ENCODE results near the gene PSORS1C2.
"Not testable (repeated sequence)": the region's sequence is repeated elsewhere in the genome, so short reads cannot be mapped to it uniquely, and the experiment has no call there.

PSORS1C2 gene

GRCh38 chr6:31168606-31169005 lies 29.7 kb upstream of the PSORS1C2 start:
- no peaks in the 10 kb centered on the region for H3K4me1 ChIP-seq (ENCODE audit: insufficient read depth, low read length)
- no peak overlapping the region for H3K4me3 ChIP-seq (ENCODE audit: low read depth in 1 of 2, low read length in 2 of 2)
- peaks cover 3% of the 10 kb centered on the region; the same call in 1 of the 2 replicates for H4K20me1 ChIP-seq (ENCODE audit: insufficient read depth, low read length)
- no peak overlapping the region for H2AFZ ChIP-seq (ENCODE audit: low read depth, low read length)
- H3K79me2 ChIP-seq (ENCODE audit: insufficient read depth, low read length): no peaks in the 10 kb centered on the region
- H3K4me2 ChIP-seq (ENCODE audit: insufficient read depth, low read length): no peak overlapping the region
- H3K36me3 ChIP-seq (ENCODE audit: insufficient read depth, low read length): peaks cover 12% of the 10 kb centered on the region; the same call in 1 of the 2 replicates
- no peak overlapping the region for H3K27ac ChIP-seq (ENCODE audit: low read length)
- ATAC-seq (ENCODE audit: insufficient read depth, low read depth) (no peak), DNase-seq (no peak)
- no peaks in the 10 kb centered on the region for H3K27me3 ChIP-seq (ENCODE audit: insufficient read depth, low read length, poor library complexity)
- TF ChIP-seq, protein P1, sequence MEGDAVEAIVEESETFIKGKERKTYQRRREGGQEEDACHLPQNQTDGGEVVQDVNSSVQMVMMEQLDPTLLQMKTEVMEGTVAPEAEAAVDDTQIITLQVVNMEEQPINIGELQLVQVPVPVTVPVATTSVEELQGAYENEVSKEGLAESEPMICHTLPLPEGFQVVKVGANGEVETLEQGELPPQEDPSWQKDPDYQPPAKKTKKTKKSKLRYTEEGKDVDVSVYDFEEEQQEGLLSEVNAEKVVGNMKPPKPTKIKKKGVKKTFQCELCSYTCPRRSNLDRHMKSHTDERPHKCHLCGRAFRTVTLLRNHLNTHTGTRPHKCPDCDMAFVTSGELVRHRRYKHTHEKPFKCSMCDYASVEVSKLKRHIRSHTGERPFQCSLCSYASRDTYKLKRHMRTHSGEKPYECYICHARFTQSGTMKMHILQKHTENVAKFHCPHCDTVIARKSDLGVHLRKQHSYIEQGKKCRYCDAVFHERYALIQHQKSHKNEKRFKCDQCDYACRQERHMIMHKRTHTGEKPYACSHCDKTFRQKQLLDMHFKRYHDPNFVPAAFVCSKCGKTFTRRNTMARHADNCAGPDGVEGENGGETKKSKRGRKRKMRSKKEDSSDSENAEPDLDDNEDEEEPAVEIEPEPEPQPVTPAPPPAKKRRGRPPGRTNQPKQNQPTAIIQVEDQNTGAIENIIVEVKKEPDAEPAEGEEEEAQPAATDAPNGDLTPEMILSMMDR (IDR thresholded peaks at IDR 0.05; ENCODE audit: borderline replicate concordance, extremely low read depth, low read length, poor library complexity, severe bottlenecking): no peak
- no peak for TF ChIP-seq EZH2 (IDR thresholded peaks at IDR 0.05; ENCODE audit: borderline replicate concordance, low read depth, low read length, severe bottlenecking)
- H3K9me3 ChIP-seq (ENCODE audit: insufficient read depth, low read length, severe bottlenecking): no peaks in the 10 kb centered on the region
- no peak overlapping the region for H3K9ac ChIP-seq (ENCODE audit: low read depth, low read length)

DNA sequence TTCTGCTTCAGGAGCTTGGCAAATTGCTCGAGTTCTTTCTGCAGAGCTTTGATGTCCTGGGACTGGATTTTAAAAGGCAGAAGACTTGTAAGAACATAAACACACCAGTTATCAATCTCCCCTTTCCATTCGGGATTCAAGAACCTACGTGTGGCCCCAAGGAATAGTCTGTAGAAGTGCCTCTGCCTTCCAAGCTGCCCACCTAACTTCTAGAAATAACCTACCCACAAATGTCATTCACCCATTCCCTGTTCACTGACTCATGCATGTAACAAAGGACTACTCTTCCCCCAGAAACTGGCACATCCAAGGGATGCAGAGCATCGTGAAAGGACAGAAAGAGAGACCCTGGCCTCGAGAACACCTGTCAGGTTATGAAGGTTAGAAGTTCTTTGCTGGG lies 27.1 kb upstream of the PSORS1C2 start:
- peaks cover 21% of the 10 kb centered on the region; the same call in 1 of the 2 replicates for H4K20me1 ChIP-seq (ENCODE audit: insufficient read depth, low read length)
- DNase-seq (no peak), ATAC-seq (ENCODE audit: insufficient read depth, low read depth) (no peak)
- peaks cover 38% of the 10 kb centered on the region for H3K36me3 ChIP-seq (ENCODE audit: insufficient read depth, low read length)
- peaks cover 22% of the 10 kb centered on the region for H3K79me2 ChIP-seq (ENCODE audit: insufficient read depth, low read length)
- no peak overlapping the region for H3K27ac ChIP-seq (ENCODE audit: low read length)
- no peak overlapping the region for H3K4me2 ChIP-seq (ENCODE audit: insufficient read depth, low read length)
- TF ChIP-seq EZH2 (IDR thresholded peaks at IDR 0.05; ENCODE audit: borderline replicate concordance, low read depth, low read length, severe bottlenecking): no peak
- TF ChIP-seq, protein P1 (IDR thresholded peaks at IDR 0.05; ENCODE audit: borderline replicate concordance, extremely low read depth, low read length, poor library complexity, severe bottlenecking): no peak
- no peak overlapping the region for H2AFZ ChIP-seq (ENCODE audit: low read depth, low read length)
- H3K27me3 ChIP-seq (ENCODE audit: insufficient read depth, low read length, poor library complexity): no peaks in the 10 kb centered on the region
- H3K4me3 ChIP-seq (ENCODE audit: low read depth in 1 of 2, low read length in 2 of 2): no peak overlapping the region
- H3K4me1 ChIP-seq (ENCODE audit: insufficient read depth, low read length): peaks cover 22% of the 10 kb centered on the region
- no peak overlapping the region for H3K9ac ChIP-seq (ENCODE audit: low read depth, low read length)
- H3K9me3 ChIP-seq (ENCODE audit: insufficient read depth, low read length, severe bottlenecking): no peaks in the 10 kb centered on the region

DNA sequence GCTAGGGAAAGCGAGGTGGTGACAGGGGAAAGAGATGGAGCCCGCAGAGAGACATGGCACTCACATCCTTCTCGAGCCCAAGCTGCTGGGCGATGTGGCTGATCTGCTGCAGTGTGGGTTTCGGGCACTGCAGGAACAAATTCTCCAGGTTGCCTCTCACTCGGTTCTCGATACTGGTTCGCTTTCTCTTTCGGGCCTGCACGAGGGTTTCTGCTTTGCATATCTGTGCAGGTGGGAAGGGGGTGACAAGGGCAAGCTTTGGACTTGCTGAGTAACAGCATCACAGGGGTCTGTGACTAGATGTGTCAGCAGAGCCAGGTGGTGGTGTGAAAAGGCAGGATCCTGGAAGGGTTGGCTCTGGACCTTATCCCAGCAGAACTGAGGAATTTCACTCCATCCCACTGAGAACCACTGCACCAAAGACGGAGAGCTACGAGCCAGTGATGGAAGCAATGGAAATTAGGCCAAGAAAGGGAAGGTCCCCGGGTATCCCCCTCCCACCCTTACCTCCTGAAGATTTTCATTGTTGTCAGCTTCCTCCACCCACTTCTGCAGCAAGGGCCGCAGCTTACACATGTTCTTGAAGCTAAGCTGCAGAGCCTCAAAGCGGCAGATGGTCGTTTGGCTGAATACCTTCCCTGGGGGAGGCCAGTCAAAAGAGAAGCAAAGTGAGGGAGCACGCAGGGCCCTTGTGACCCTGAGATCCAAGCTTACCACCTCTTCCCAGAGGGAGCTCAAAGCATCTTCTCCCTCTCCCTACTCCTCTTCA lies 26.4 kb upstream of the PSORS1C2 start:
- not testable (repeated sequence) for H3K4me3 ChIP-seq (ENCODE audit: low read depth in 1 of 2, low read length in 2 of 2); H2AFZ ChIP-seq (ENCODE audit: low read depth, low read length); H3K9me3 ChIP-seq (ENCODE audit: insufficient read depth, low read length, severe bottlenecking); DNase-seq; H3K27me3 ChIP-seq (ENCODE audit: insufficient read depth, low read length, poor library complexity); H3K4me2 ChIP-seq (ENCODE audit: insufficient read depth, low read length); ATAC-seq (ENCODE audit: insufficient read depth, low read depth); H3K27ac ChIP-seq (ENCODE audit: low read length); H3K9ac ChIP-seq (ENCODE audit: low read depth, low read length)
- Histone ChIP-seq H4K20me1 (ENCODE audit: insufficient read depth, low read length) (peaks cover 21% of the 10 kb centered on the region; the same call in 1 of the 2 replicates), H3K79me2 (ENCODE audit: insufficient read depth, low read length) (peaks cover 29% of the 10 kb centered on the region), H3K36me3 (ENCODE audit: insufficient read depth, low read length) (peaks cover 44% of the 10 kb centered on the region), H3K4me1 (ENCODE audit: insufficient read depth, low read length) (peaks cover 29% of the 10 kb centered on the region)

GRCh38 chr6:31164475-31165063 lies 25.7 kb upstream of the PSORS1C2 start:
- not testable (repeated sequence) for DNase-seq; ATAC-seq (ENCODE audit: insufficient read depth, low read depth); H3K9me3 ChIP-seq (ENCODE audit: insufficient read depth, low read length, severe bottlenecking); H3K4me2 ChIP-seq (ENCODE audit: insufficient read depth, low read length); H2AFZ ChIP-seq (ENCODE audit: low read depth, low read length); H3K9ac ChIP-seq (ENCODE audit: low read depth, low read length); H3K27ac ChIP-seq (ENCODE audit: low read length); H3K27me3 ChIP-seq (ENCODE audit: insufficient read depth, low read length, poor library complexity); H3K4me3 ChIP-seq (ENCODE audit: low read depth in 1 of 2, low read length in 2 of 2)
- Histone ChIP-seq H4K20me1 (ENCODE audit: insufficient read depth, low read length) (peaks cover 23% of the 10 kb centered on the region), H3K4me1 (ENCODE audit: insufficient read depth, low read length) (peaks cover 36% of the 10 kb centered on the region), H3K79me2 (ENCODE audit: insufficient read depth, low read length) (peaks cover 36% of the 10 kb centered on the region), H3K36me3 (ENCODE audit: insufficient read depth, low read length) (peaks cover 50% of the 10 kb centered on the region)
